DND-41 (cell line): ENCODE measurements around the gene SLC5A8.

Experiments
- CTCF ChIP-seq: IDR thresholded peaks from 2 replicates; pipeline ENCODE4 v1.5.1; 2012; ENCODE audit warnings: borderline replicate concordance, low read length, moderate library complexity, mild to moderate bottlenecking; ENCODE audit not compliant: poor library complexity, severe bottlenecking; ENCODE audit errors: extremely low read depth
- EZH2 ChIP-seq: IDR thresholded peaks from 3 replicates; pipeline ENCODE4 v1.6.1; 2012; ENCODE audit warnings: borderline replicate concordance, low read depth, mild to moderate bottlenecking, moderate library complexity, low read length, inconsistent platforms; ENCODE audit not compliant: severe bottlenecking

- TF ChIP-seq CTCF: no peak
- TF ChIP-seq EZH2: no peak
Measured at GRCh38 chr12:101108130-101108529, 101.9 kb downstream of the SLC5A8 start.
